Thyroid gland (tissue), 4 donors: Measurements from ENCODE around the gene OTUD4. TPM values are rescaled to one million over a fixed set of nuclear protein-coding genes. Genes with fewer than 3 reads are reported as not detected.

Source experiments
- DNase-seq, 2 donors: peaks; one replicate each; pipeline ENCODE4 v3.0.0-alpha.2; 2019
- H3K27ac ChIP-seq, 3 donors: fragments of 200-600 bp; sonication (generic); 1 replicate in 2 of 3; 2 replicates in 1 of 3; pipeline ENCODE4 v1.5.1; 2016 to 2019; ENCODE audit warnings: mild to moderate bottlenecking in 1 of 3, moderate library complexity in 1 of 3
- H3K27me3 ChIP-seq: fragments of 200-600 bp; sonication (generic); one replicate; pipeline ENCODE4 v1.5.1; 2019
- H3K36me3 ChIP-seq, 2 donors: fragments of 200-600 bp; sonication (generic); one replicate each; pipeline ENCODE4 v1.5.1; 2016 to 2019
- H3K4me1 ChIP-seq, 2 donors: fragments of 200-600 bp; sonication (generic); one replicate each; pipeline ENCODE4 v1.5.1; 2017 to 2019
- H3K4me3 ChIP-seq, 3 donors: fragments of 200-600 bp; sonication (generic); replicated peaks in 1 of 3; 1 replicate in 2 of 3; 2 replicates in 1 of 3; pipeline ENCODE4 v1.5.1; 2016; ENCODE audit warnings: mild to moderate bottlenecking in 1 of 3
- H3K9me3 ChIP-seq: fragments of 200-600 bp; sonication (generic); one replicate; pipeline ENCODE4 v1.5.1; 2017
- POLR2A ChIP-seq, 2 donors: fragments of 450-650 bp; IDR thresholded peaks; one replicate each; pipeline ENCODE4 v1.6.1; 2017; ENCODE audit warnings: antibody characterized with exemption in 2 of 2, mild to moderate bottlenecking in 2 of 2, moderate library complexity in 1 of 2
- WGBS, 2 donors: methylation state at CpG; one replicate each; pipeline ENCODE4 v1.1.5; 2017; 5-methylcytosine and 5-hydroxymethylcytosine counted together
- intact Hi-C: fragments of 100-400 bp; cut with DNase I; formaldehyde crosslinking; loops from one replicate; pipeline ENCODE4 v1.15.1; 2023
- total RNA-seq, 4 donors: library from RNA; depleted of rRNA; stranded (reverse); fragments of >200 nt; gene quantifications; one replicate each; pipeline ENCODE4 v1.2.3, GENCODE V29; 2016
- TF ChIP-seq, protein P1 (sequence below), 6 experiments: fragments of 200-600 bp in 3 of 6; fragments of 450-650 bp in 3 of 6; sonication (generic) in 3 of 6; IDR thresholded peaks; one replicate each; pipeline ENCODE4 v1.5.1; 2016 to 2019; ENCODE audit warnings: antibody characterized with exemption in 6 of 6, mild to moderate bottlenecking in 2 of 6, inconsistent platforms in 1 of 6, moderate library complexity in 1 of 6

The OTUD4 gene
- total RNA-seq, 4 donors from 2014 or later = 28.5 to 43.7 (median 32.6) TPM

DNA sequence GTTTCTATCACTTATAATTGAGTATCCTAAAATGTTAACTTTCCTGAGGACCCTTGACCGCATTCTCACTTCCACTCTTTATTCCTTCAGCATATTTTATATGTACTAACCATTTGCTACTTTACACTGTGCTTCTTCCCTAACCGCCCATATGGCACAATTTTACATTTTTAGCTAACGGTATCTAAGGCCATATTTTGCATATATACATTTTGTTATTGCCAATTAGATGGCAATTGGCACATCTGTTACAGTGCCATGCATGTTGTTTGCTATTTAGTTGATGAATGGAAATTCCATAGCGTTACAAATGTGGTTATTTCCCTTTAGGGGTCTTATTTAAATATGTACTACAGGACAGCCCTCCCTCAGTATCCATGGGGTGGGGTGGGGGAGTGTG lies 20.0 kb upstream of the OTUD4 start:
- no peak for DNase-seq
- 92 to 95% methylated on average over 4 of the region's 4 CpGs for WGBS, 2 donors
- Histone ChIP-seq H3K4me1 (peaks cover 1 to 4% of the 10 kb centered on the region in 2 donors), H3K27ac (no peak overlapping the region), H3K4me3 (no peak overlapping the region), H3K36me3 (no peaks in the 10 kb centered on the region), H3K9me3 (no peaks in the 10 kb centered on the region), H3K27me3 (no peaks in the 10 kb centered on the region)
- TF ChIP-seq, protein P1, sequence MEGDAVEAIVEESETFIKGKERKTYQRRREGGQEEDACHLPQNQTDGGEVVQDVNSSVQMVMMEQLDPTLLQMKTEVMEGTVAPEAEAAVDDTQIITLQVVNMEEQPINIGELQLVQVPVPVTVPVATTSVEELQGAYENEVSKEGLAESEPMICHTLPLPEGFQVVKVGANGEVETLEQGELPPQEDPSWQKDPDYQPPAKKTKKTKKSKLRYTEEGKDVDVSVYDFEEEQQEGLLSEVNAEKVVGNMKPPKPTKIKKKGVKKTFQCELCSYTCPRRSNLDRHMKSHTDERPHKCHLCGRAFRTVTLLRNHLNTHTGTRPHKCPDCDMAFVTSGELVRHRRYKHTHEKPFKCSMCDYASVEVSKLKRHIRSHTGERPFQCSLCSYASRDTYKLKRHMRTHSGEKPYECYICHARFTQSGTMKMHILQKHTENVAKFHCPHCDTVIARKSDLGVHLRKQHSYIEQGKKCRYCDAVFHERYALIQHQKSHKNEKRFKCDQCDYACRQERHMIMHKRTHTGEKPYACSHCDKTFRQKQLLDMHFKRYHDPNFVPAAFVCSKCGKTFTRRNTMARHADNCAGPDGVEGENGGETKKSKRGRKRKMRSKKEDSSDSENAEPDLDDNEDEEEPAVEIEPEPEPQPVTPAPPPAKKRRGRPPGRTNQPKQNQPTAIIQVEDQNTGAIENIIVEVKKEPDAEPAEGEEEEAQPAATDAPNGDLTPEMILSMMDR (IDR thresholded peaks at IDR 0.05) = no peak
- TF ChIP-seq POLR2A (IDR thresholded peaks at IDR 0.05) = no peak
- intact Hi-C loops = no loop called here

DNA sequence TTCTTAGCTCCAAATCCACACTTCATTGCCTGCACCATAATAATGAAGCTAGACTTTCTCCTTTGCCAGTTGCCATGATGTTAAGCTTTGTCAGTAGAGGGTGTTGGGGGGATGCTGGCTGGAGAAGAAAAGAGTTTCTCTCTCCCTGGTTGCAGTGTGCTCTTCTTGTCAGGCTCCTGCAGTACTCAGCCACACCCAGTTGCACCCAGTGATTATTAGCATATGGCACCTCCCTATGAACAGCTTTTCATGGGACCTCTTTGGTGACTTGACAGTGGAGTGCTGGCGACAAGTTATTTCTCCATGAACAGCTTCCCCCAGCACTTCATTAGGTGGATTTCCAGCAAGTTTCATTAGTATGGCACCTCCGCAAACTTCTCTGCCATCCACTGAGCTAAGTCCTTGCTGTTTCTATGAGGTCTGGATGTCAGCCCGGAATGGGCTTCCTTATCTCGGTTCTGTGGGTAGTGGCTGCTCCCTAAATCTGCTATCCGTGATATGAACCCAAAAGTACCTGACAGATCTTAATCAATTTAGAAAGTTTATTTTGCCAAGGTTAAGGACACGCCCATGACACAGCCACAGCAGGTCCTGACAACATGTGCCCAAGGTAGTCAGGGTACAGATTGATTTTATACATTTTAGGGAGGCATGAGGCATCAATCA lies 18.8 kb upstream of the OTUD4 start:
- WGBS, 2 donors = 91 to 93% methylated on average over 6 of the region's 6 CpGs
- Histone ChIP-seq H3K27me3 (no peaks in the 10 kb centered on the region), H3K4me3 (no peak overlapping the region), H3K27ac (no peak overlapping the region), H3K36me3 (no peaks in the 10 kb centered on the region), H3K9me3 (no peaks in the 10 kb centered on the region), H3K4me1 (peaks cover 4 to 5% of the 10 kb centered on the region in 2 donors)
- no peak for DNase-seq
- no peak for TF ChIP-seq POLR2A (IDR thresholded peaks at IDR 0.05)
- TF ChIP-seq, protein P1 (IDR thresholded peaks at IDR 0.05) = no peak
- intact Hi-C loops = no loop called here

DNA sequence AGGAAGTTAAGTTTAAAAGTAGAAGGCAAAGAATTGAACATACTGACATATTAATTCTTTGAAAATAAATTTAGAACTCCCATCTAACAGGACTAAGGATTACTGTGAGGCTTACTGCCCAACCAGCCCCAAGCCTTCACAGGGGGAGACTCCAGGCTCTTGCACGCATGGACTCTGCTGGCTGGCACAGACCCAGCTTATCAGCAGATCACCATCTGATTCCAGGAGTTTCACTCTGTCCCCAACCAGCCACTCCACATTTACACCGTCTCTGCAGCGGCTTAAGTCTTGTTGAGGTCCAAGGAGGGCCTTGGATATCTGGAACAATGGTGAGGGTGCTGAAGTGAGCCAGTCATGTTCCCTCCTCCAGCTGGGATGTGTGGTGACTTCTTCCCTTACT lies 16.4 kb upstream of the OTUD4 start:
- Histone ChIP-seq H3K36me3 (no peaks in the 10 kb centered on the region), H3K27ac (no peak overlapping the region), H3K27me3 (no peaks in the 10 kb centered on the region), H3K4me1 (peaks cover 0 to 5% of the 10 kb centered on the region in 2 donors), H3K9me3 (no peaks in the 10 kb centered on the region), H3K4me3 (no peak overlapping the region)
- 41 to 49% methylated on average over 3 of the region's 3 CpGs for WGBS, 2 donors
- no peak for TF ChIP-seq POLR2A (IDR thresholded peaks at IDR 0.05)
- TF ChIP-seq, protein P1 (IDR thresholded peaks at IDR 0.05) = no peak
- intact Hi-C loops = no loop called here
- peak; percentile 59 to 62 for DNase-seq

DNA sequence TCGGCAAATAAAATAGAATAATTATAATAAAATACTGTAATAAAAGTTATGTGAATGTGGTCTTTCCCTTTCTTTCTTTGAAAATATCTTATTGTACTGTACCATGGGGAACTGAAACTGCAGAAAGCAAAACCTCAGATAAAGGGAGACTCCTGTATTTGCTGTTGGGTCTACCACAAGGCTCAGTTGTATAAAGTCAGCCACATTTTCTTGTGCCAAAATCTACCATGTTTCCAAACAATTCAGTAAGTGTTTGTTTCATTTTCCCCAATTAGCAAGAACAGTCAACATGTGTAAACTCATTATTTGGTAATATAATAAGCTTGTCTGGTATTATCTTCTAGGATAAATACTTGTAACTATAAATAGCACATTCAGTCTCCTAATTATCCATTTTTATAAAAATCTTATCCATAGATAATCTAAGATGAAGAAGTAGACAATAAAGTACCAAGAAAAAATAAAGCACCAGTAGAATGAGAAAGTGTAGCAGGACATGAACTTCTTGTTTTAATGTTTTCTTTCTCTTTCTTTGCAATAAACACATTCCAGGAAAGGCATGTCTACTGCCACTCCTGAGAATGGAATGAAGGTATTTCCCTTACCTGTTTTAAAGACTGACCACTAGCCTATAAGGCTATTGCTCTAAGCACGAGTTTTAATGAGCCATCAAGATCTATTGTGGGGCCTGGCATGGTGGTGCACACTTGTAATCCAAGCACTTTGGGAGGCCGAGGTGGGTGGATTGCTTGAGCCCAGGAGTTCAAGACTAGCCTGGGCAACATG lies 15.0 kb upstream of the OTUD4 start:
- H3K4me3 ChIP-seq = no peak overlapping the region
- intact Hi-C loops = no loop called here

More for the DNA sequence above, 15.0 kb upstream of the OTUD4 start:
- H3K36me3 ChIP-seq = no peaks in the 10 kb centered on the region
- no peaks in the 10 kb centered on the region for H3K9me3 ChIP-seq
- TF ChIP-seq, protein P1 (IDR thresholded peaks at IDR 0.05) = no peak
- TF ChIP-seq POLR2A (IDR thresholded peaks at IDR 0.05) = no peak
- H3K4me1 ChIP-seq = peaks cover 0 to 5% of the 10 kb centered on the region in 2 donors
- no peaks in the 10 kb centered on the region for H3K27me3 ChIP-seq
- WGBS, 2 donors = 75 to 79% methylated on average over 3 of the region's 3 CpGs
- peak overlapping the region in 2 of 3 donors; percentile 20 to 41 for H3K27ac ChIP-seq
- DNase-seq = no peak
